GM10266 (cell line): ENCODE data around the gene GDPD4.

ENCODE experiments used
- DNase-seq: peaks from one replicate; pipeline ENCODE4 v3.0.0; 2012; ENCODE audit errors: extremely low spot score
- CTCF ChIP-seq: IDR thresholded peaks from 2 replicates; pipeline ENCODE4 v1.5.1; 2012; ENCODE audit warnings: mild to moderate bottlenecking, low read depth; ENCODE audit not compliant: control insufficient read depth, insufficient read depth; ENCODE audit errors: missing control alignments

GDPD4 gene

GRCh38 chr11:77299528-77299993 is 1.9 kb downstream of the GDPD4 start:
- TF ChIP-seq CTCF = no peak
- DNase-seq = no peak

GRCh38 chr11:77294040-77294439 is 7.4 kb downstream of the GDPD4 start:
- no peak for DNase-seq
- TF ChIP-seq CTCF = no peak

GRCh38 chr11:77289737-77290136 is 11.7 kb downstream of the GDPD4 start:
- no peak for DNase-seq
- no peak for TF ChIP-seq CTCF

GRCh38 chr11:77287615-77288273 is 13.7 kb downstream of the GDPD4 start:
- no peak for DNase-seq
- TF ChIP-seq CTCF = no peak

GRCh38 chr11:77287136-77287535 is 14.3 kb downstream of the GDPD4 start:
- no peak for DNase-seq
- TF ChIP-seq CTCF = no peak

GRCh38 chr11:77284476-77285468 is 16.7 kb downstream of the GDPD4 start:
- TF ChIP-seq CTCF = no peak
- DNase-seq = no peak
